Gastrocnemius medialis (tissue), 4 donors: ENCODE measurements around the gene MARCHF4. TPM values are rescaled to one million over a fixed set of nuclear protein-coding genes. Genes with fewer than 3 reads are reported as not detected.
A peak's percentile ranks its signal among the peaks of the same experiment; 100 is the strongest.

Source experiments
- ATAC-seq, 2 donors: fragments of 150-250 bp; one replicate each; pipeline ENCODE4 v1.9.1; 2016
- DNase-seq, 2 donors: peaks; one replicate each; pipeline ENCODE4 v3.0.0-alpha.2; 2019
- H3K27ac ChIP-seq, 4 donors: fragments of 200-600 bp; sonication (generic); 1 replicate in 1 of 4; 2 replicates in 3 of 4; pipeline ENCODE4 v1.5.1; 2016 to 2018; ENCODE audit warnings: mild to moderate bottlenecking in 2 of 4, moderate library complexity in 1 of 4
- H3K27me3 ChIP-seq, 3 donors: fragments of 200-600 bp; sonication (generic) in 2 of 3; 1 replicate in 1 of 3; 2 replicates in 2 of 3; pipeline versions ENCODE4 v1.5.1 to v1.6.0; 2016 to 2019; ENCODE audit warnings: mild to moderate bottlenecking in 1 of 3, moderate library complexity in 1 of 3
- H3K36me3 ChIP-seq, 2 donors: fragments of 200-600 bp; sonication (generic) in 1 of 2; one replicate each; pipeline ENCODE4 v1.5.1; 2017 to 2018
- H3K4me1 ChIP-seq, 2 donors: fragments of 200-600 bp; sonication (generic) in 1 of 2; one replicate each; pipeline ENCODE4 v1.5.1; 2016 to 2017; ENCODE audit warnings: mild to moderate bottlenecking in 2 of 2
- H3K4me3 ChIP-seq, 4 donors: fragments of 200-600 bp; sonication (generic) in 3 of 4; 1 replicate in 1 of 4; 2 replicates in 3 of 4; pipeline ENCODE4 v1.5.1; 2016 to 2019; ENCODE audit warnings: mild to moderate bottlenecking in 2 of 4
- H3K9me3 ChIP-seq, 3 donors: fragments of 200-600 bp; sonication (generic) in 2 of 3; 1 replicate in 1 of 3; 2 replicates in 2 of 3; pipeline ENCODE4 v1.5.1; 2016 to 2019
- CTCF ChIP-seq, 5 experiments: fragments of 450-650 bp in 3 of 5; fragments of 200-600 bp in 2 of 5; sonication (generic) in 2 of 5; IDR thresholded peaks in 4 of 5; conservative IDR thresholded peaks in 1 of 5; 1 replicate in 4 of 5; 2 replicates in 1 of 5; pipeline ENCODE4 v1.5.1; 2016 to 2019; ENCODE audit warnings: antibody characterized with exemption in 5 of 5, mild to moderate bottlenecking in 3 of 5, moderate library complexity in 3 of 5
- POLR2A ChIP-seq, 2 donors: fragments of 450-650 bp; IDR thresholded peaks; one replicate each; pipeline ENCODE4 v1.6.1; 2017; ENCODE audit warnings: antibody characterized with exemption in 2 of 2, mild to moderate bottlenecking in 2 of 2, moderate library complexity in 2 of 2
- in situ Hi-C, 4 donors: fragments of 200-750 bp; cut with MboI; loops; one replicate each; pipeline versions ENCODE4 v1.15.0 to v1.8.0; 2017; ENCODE audit warnings: low sequenced_read_pairs in 4 of 4
- intact Hi-C: fragments of 100-400 bp; cut with DNase I; formaldehyde crosslinking; loops from one replicate; pipeline ENCODE4 v1.15.1; 2023; ENCODE audit warnings: low total_unique reads
- total RNA-seq, 4 donors: library from RNA; depleted of rRNA; stranded (reverse); fragments of >200 nt; gene quantifications; one replicate each; pipeline versions ENCODE4 v1.1.0 to v1.2.3, GENCODE V29; 2016

The MARCHF4 gene
- total RNA-seq, 4 donors from 2014 or later: not detected

GRCh38 chr2:216405588-216405987 is 33.3 kb upstream of the MARCHF4 start:
- H3K27ac ChIP-seq: no peak overlapping the region
- no peak for ATAC-seq
- no peak for TF ChIP-seq POLR2A (IDR thresholded peaks at IDR 0.05)
- TF ChIP-seq CTCF (IDR thresholded peaks at IDR 0.05 in 4 of 5, conservative IDR thresholded peaks at IDR 0.05 in 1 of 5): no peak
- H3K4me1 ChIP-seq: no peaks in the 10 kb centered on the region
- H3K4me3 ChIP-seq: no peak overlapping the region
- no peaks in the 10 kb centered on the region for H3K36me3 ChIP-seq
- H3K9me3 ChIP-seq: no peaks in the 10 kb centered on the region
- in situ Hi-C loops (loop anchor here in 3 of 4 donors (25.0 kb wide), 1 partner anchor 293 kb away; the partner anchor contains the start of gene XRCC5 (in 3 of the 3)), intact Hi-C loops (no loop called here)
- no peak for DNase-seq
- no peaks in the 10 kb centered on the region for H3K27me3 ChIP-seq

GRCh38 chr2:216404010-216404618 is 31.8 kb upstream of the MARCHF4 start:
- no peak for ATAC-seq
- DNase-seq: no peak

GRCh38 chr2:216402751-216403150 is 30.5 kb upstream of the MARCHF4 start:
- intact Hi-C loops: no loop called here

More at GRCh38 chr2:216404010-216404618, 31.8 kb upstream of the MARCHF4 start:
- in situ Hi-C loops (loop anchor here in 3 of 4 donors (25.0 kb wide), 1 partner anchor 292 kb away; the partner anchor contains the start of gene XRCC5 (in 3 of the 3)), intact Hi-C loops (no loop called here)
- H3K36me3 ChIP-seq: no peaks in the 10 kb centered on the region
- peak; percentile 30 to 78 (median 56) for TF ChIP-seq CTCF (IDR thresholded peaks at IDR 0.05 in 4 of 5, conservative IDR thresholded peaks at IDR 0.05 in 1 of 5)
- TF ChIP-seq POLR2A (IDR thresholded peaks at IDR 0.05): no peak
- no peak overlapping the region for H3K27ac ChIP-seq
- no peak overlapping the region for H3K4me3 ChIP-seq
- no peaks in the 10 kb centered on the region for H3K9me3 ChIP-seq
- H3K27me3 ChIP-seq: no peaks in the 10 kb centered on the region
- H3K4me1 ChIP-seq: no peaks in the 10 kb centered on the region

GRCh38 chr2:216399621-216400020 is 27.3 kb upstream of the MARCHF4 start:
- no peaks in the 10 kb centered on the region for H3K36me3 ChIP-seq
- in situ Hi-C loops: loop anchor here in 3 of 4 donors (25.0 kb wide), 1 partner anchor 287 kb away; the partner anchor contains the start of gene XRCC5 (in 3 of the 3)
- ATAC-seq (no peak), DNase-seq (no peak)
- H3K9me3 ChIP-seq: no peaks in the 10 kb centered on the region
- H3K27me3 ChIP-seq: no peaks in the 10 kb centered on the region
- no peak for TF ChIP-seq POLR2A (IDR thresholded peaks at IDR 0.05)
- TF ChIP-seq CTCF (IDR thresholded peaks at IDR 0.05 in 4 of 5, conservative IDR thresholded peaks at IDR 0.05 in 1 of 5): no peak
- intact Hi-C loops: no loop called here
- no peaks in the 10 kb centered on the region for H3K4me1 ChIP-seq
- H3K4me3 ChIP-seq: no peak overlapping the region
- H3K27ac ChIP-seq: no peak overlapping the region

More at GRCh38 chr2:216402751-216403150, 30.5 kb upstream of the MARCHF4 start:
- in situ Hi-C loops: loop anchor here in 3 of 4 donors (25.0 kb wide), 1 partner anchor 290 kb away; the partner anchor contains the start of gene XRCC5 (in 3 of the 3)
- H3K27ac ChIP-seq: no peak overlapping the region
- DNase-seq: no peak
- no peaks in the 10 kb centered on the region for H3K27me3 ChIP-seq
- no peak for ATAC-seq
- no peaks in the 10 kb centered on the region for H3K36me3 ChIP-seq
- no peaks in the 10 kb centered on the region for H3K9me3 ChIP-seq
- H3K4me1 ChIP-seq: no peaks in the 10 kb centered on the region
- no peak overlapping the region for H3K4me3 ChIP-seq
- TF ChIP-seq POLR2A (IDR thresholded peaks at IDR 0.05): no peak
- no peak for TF ChIP-seq CTCF (IDR thresholded peaks at IDR 0.05 in 4 of 5, conservative IDR thresholded peaks at IDR 0.05 in 1 of 5)
